Measurements from ENCODE around the gene SPATA2.

Gene SPATA2

DNA sequence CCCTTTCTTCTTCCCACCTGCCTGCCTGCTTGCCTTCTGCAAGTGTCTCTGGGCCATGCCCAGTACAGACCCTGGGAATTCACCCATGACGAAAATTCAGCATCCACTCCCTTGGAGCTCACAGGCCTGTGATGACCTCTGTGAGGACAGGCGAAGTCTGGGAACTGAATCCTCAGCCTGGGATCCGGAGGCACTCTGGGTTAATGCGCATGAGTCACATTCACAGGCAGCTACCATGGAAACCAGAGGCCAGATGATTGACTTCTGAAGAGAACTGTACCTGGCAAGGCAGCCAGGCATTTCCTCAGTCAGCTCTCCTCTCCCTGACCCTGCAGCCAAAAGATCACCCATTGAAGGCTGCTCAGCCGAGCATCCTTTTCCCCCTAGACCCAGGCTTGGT lies 61.7 kb downstream of the SPATA2 start:
- no peak for DNase-seq
